Ovary (tissue), 9 donors: ENCODE results near the gene HDHD5. TPM values are rescaled to one million over a fixed set of nuclear protein-coding genes. Genes with fewer than 3 reads are reported as not detected.

Source experiments
- DNase-seq, 5 donors: peaks; one replicate each; pipeline ENCODE4 v3.0.0-alpha.2; 2019 to 2020
- H3K27ac ChIP-seq, 2 donors: fragments of 200-600 bp; one replicate each; pipeline versions ENCODE4 v1.5.1 to v1.8.0; 2019 to 2022
- H3K27me3 ChIP-seq: fragments of 200-600 bp; one replicate; pipeline ENCODE4 v1.8.0; 2022
- H3K36me3 ChIP-seq: fragments of 200-600 bp; sonication (generic); one replicate; pipeline ENCODE4 v1.5.1; 2019
- H3K4me1 ChIP-seq: one replicate; pipeline ENCODE4 v1.8.1; 2013; ENCODE audit warnings: mild to moderate bottlenecking, moderate library complexity; ENCODE audit not compliant: insufficient read depth
- H3K4me3 ChIP-seq: fragments of 200-600 bp; sonication (generic); one replicate; pipeline ENCODE4 v1.5.1; 2017
- H3K9me3 ChIP-seq, 2 donors: fragments of 200-600 bp in 1 of 2; sonication (generic) in 1 of 2; one replicate each; pipeline versions ENCODE4 v1.5.1 to v1.8.1; 2013 to 2019; ENCODE audit warnings: mild to moderate bottlenecking in 1 of 2, moderate library complexity in 1 of 2
- CTCF ChIP-seq, 3 donors: fragments of 450-650 bp in 2 of 3; fragments of 200-600 bp in 1 of 3; IDR thresholded peaks; one replicate each; pipeline versions ENCODE4 v1.5.1 to v1.8.0; 2016 to 2022; ENCODE audit warnings: antibody characterized with exemption in 3 of 3, mild to moderate bottlenecking in 1 of 3
- EP300 ChIP-seq: sonication (generic); formaldehyde crosslinking; IDR thresholded peaks from one replicate; pipeline ENCODE4 v1.6.1; 2017; ENCODE audit warnings: antibody characterized with exemption
- POLR2A ChIP-seq: fragments of 450-650 bp; IDR thresholded peaks from one replicate; pipeline ENCODE4 v1.6.1; 2017; ENCODE audit warnings: antibody characterized with exemption, mild to moderate bottlenecking, moderate library complexity
- WGBS, 3 donors: extraction: QIAGEN DNeasy Blood & Tissue Kit in 1 of 3; methylation state at CpG; one replicate each; pipeline versions ENCODE4 v1.1.5 to v1.1.7; 2013 to 2017; 5-methylcytosine and 5-hydroxymethylcytosine counted together
- intact Hi-C, 4 donors: fragments of 100-400 bp; cut with DNase I; formaldehyde crosslinking; loops; one replicate each; pipeline versions ENCODE4 v1.11.0 to v1.15.1; 2022 to 2023
- polyA plus RNA-seq, 2 donors: library from polyadenylated mRNA; stranded (reverse); fragments of 200-250 nt in 1 of 2; fragments of 350-450 nt in 1 of 2; fragmentation: Illumina TruSeq in 1 of 2; extraction: RNeasy Lipid Tissue Mini Kit (QIAGEN cat#74804) in 1 of 2; gene quantifications; one replicate each; pipeline ENCODE4 v1.2.3, GENCODE V29; 2013 to 2014
- total RNA-seq, 7 donors: library from RNA; depleted of rRNA in 2 of 7; stranded (reverse); fragments of >200 nt in 2 of 7; fragmentation: NEBNext Ultra II Directional in 3 of 7; extraction: Animal tissue kit (Norgen Biotek cat#: 25700) in 3 of 7; gene quantifications; one replicate each; pipeline versions ENCODE4 v1.1.0 to v1.2.4, GENCODE V29; 2016 to 2023
- donor health status: DM: no; HTN: no; CAD: no; lungs with moderate emphysema.
- donor health status: DM: no; HTN: no; CAD: no.
- donor health status: Bipolar disorder and iron deficiency.
- donor health status: DM: yes; HTN: yes; CAD: no.
- donor health status: DM: no; HTN: no; CAD: no.
- donor health status: DM: yes; HTN: yes; CAD: no.

The HDHD5 gene
- total and polyA plus RNA-seq, 9 donors: 8.9 to 29.5 (median 23.9) TPM

- Histone ChIP-seq H3K4me3 (no peak overlapping the region), H3K4me1 (no peaks in the 10 kb centered on the region), H3K9me3 (no peaks in the 10 kb centered on the region), H3K27ac (no peak overlapping the region), H3K36me3 (no peaks in the 10 kb centered on the region), H3K27me3 (no peaks in the 10 kb centered on the region)
- intact Hi-C loops: no loop called here
- DNase-seq: no peak
- 67 to 81% (median 74%) methylated on average over 8 of the region's 8 CpGs for WGBS, 3 donors
- no peak for TF ChIP-seq POLR2A
- TF ChIP-seq EP300: no peak
- TF ChIP-seq CTCF (IDR thresholded peaks at IDR 0.05): no peak
These were observed 45.5 kb downstream of the HDHD5 start for GRCh38 chr22:17113600-17113999.

GRCh38 chr22:17112491-17113042, 46.5 kb downstream of the HDHD5 start:
- H3K4me1 ChIP-seq: no peaks in the 10 kb centered on the region
- TF ChIP-seq CTCF (IDR thresholded peaks at IDR 0.05) (no peak), POLR2A (no peak), EP300 (no peak)
- no peaks in the 10 kb centered on the region for H3K9me3 ChIP-seq
- intact Hi-C loops: no loop called here
- H3K36me3 ChIP-seq: no peaks in the 10 kb centered on the region
- no peak for DNase-seq
- no peaks in the 10 kb centered on the region for H3K27me3 ChIP-seq
- WGBS, 3 donors: 59 to 65% (median 61%) methylated on average over 9 of the region's 9 CpGs
- H3K4me3 ChIP-seq: no peak overlapping the region
- no peak overlapping the region for H3K27ac ChIP-seq

- no peaks in the 10 kb centered on the region for H3K4me1 ChIP-seq
- DNase-seq: no peak
- H3K36me3 ChIP-seq: no peaks in the 10 kb centered on the region
- no peaks in the 10 kb centered on the region for H3K27me3 ChIP-seq
- H3K9me3 ChIP-seq: no peaks in the 10 kb centered on the region
- no peak overlapping the region for H3K27ac ChIP-seq
- intact Hi-C loops: no loop called here
- WGBS, 3 donors: 69 to 75% (median 73%) methylated on average over 13 of the region's 13 CpGs
- TF ChIP-seq CTCF (IDR thresholded peaks at IDR 0.05): no peak
- H3K4me3 ChIP-seq: no peak overlapping the region
These were observed 48.1 kb downstream of the HDHD5 start for GRCh38 chr22:17110791-17111550.

- H3K9me3 ChIP-seq: no peaks in the 10 kb centered on the region
These were observed 49.1 kb downstream of the HDHD5 start for GRCh38 chr22:17109976-17110375.

More at GRCh38 chr22:17109976-17110375, 49.1 kb downstream of the HDHD5 start:
- intact Hi-C loops: no loop called here
- 87 to 90% (median 89%) methylated on average over 16 of the region's 16 CpGs for WGBS, 3 donors
- H3K4me3 ChIP-seq: no peak overlapping the region
- no peaks in the 10 kb centered on the region for H3K4me1 ChIP-seq
- H3K27ac ChIP-seq: no peak overlapping the region
- DNase-seq: no peak
- H3K36me3 ChIP-seq: no peaks in the 10 kb centered on the region
- H3K27me3 ChIP-seq: no peaks in the 10 kb centered on the region
- TF ChIP-seq CTCF (IDR thresholded peaks at IDR 0.05) (no peak), POLR2A (no peak), EP300 (no peak)
